IPS-11a (cell line): ENCODE results near the gene IL3.

Source experiments
- H3K4me3 ChIP-seq: one replicate; pipeline ENCODE4 v1.5.1; 2013; ENCODE audit warnings: low read depth, low read length, control low read depth

The IL3 gene

GRCh38 chr5:132072070-132072469 is 11.6 kb downstream of the IL3 start:
- no peak overlapping the region for H3K4me3 ChIP-seq

GRCh38 chr5:132072528-132072927 is 12.1 kb downstream of the IL3 start:
- no peak overlapping the region for H3K4me3 ChIP-seq

GRCh38 chr5:132073231-132074013 is 13.0 kb downstream of the IL3 start, which contains the start of gene CSF2:
CSF2 (plus strand) TSS chr5:132073789; CDS start chr5:132073824, 35 bp downstream.
- no peak within 1 kb of the TSS for H3K4me3 ChIP-seq

GRCh38 chr5:132074091-132074771 is 13.8 kb downstream of the IL3 start:
- H3K4me3 ChIP-seq = no peak overlapping the region

GRCh38 chr5:132074772-132075718 is 14.6 kb downstream of the IL3 start:
- H3K4me3 ChIP-seq = no peak overlapping the region

GRCh38 chr5:132075719-132076077 is 15.2 kb downstream of the IL3 start:
- no peak overlapping the region for H3K4me3 ChIP-seq

GRCh38 chr5:132076202-132076830 is 15.9 kb downstream of the IL3 start:
- no peak overlapping the region for H3K4me3 ChIP-seq

- H3K4me3 ChIP-seq = no peak overlapping the region
Observed at GRCh38 chr5:132076983-132077382, 16.5 kb downstream of the IL3 start.

- no peak overlapping the region for H3K4me3 ChIP-seq
Observed at GRCh38 chr5:132079081-132079480, 18.6 kb downstream of the IL3 start.

GRCh38 chr5:132079619-132080018 is 19.2 kb downstream of the IL3 start:
- no peak overlapping the region for H3K4me3 ChIP-seq

GRCh38 chr5:132080595-132080994 is 20.1 kb downstream of the IL3 start:
- no peak overlapping the region for H3K4me3 ChIP-seq

- H3K4me3 ChIP-seq = no peak overlapping the region
Observed at GRCh38 chr5:132081458-132081857, 21.0 kb downstream of the IL3 start.

GRCh38 chr5:132082329-132083023 is 22.0 kb downstream of the IL3 start:
- no peak overlapping the region for H3K4me3 ChIP-seq

- H3K4me3 ChIP-seq = no peak overlapping the region
Observed at GRCh38 chr5:132083071-132083678, 22.7 kb downstream of the IL3 start.

GRCh38 chr5:132085686-132086085 is 25.2 kb downstream of the IL3 start:
- no peak overlapping the region for H3K4me3 ChIP-seq

GRCh38 chr5:132086277-132086794 is 25.9 kb downstream of the IL3 start:
- no peak overlapping the region for H3K4me3 ChIP-seq

GRCh38 chr5:132087176-132087575 is 26.7 kb downstream of the IL3 start:
- H3K4me3 ChIP-seq = no peak overlapping the region

- H3K4me3 ChIP-seq = no peak overlapping the region
Observed at GRCh38 chr5:132087661-132088060, 27.2 kb downstream of the IL3 start.

- no peak overlapping the region for H3K4me3 ChIP-seq
Observed at GRCh38 chr5:132089363-132089762, 28.9 kb downstream of the IL3 start.

GRCh38 chr5:132090107-132090506 is 29.7 kb downstream of the IL3 start:
- H3K4me3 ChIP-seq = no peak overlapping the region
